Stimulated activated naive CD8-positive, alpha-beta T cell treated with anti-CD3 and anti-CD28 coated beads, Interleukin-15, amount 100 ng/mL, for 72 hours (primary cell): Measurements from ENCODE around the gene TYROBP.
A peak's percentile ranks its signal among the peaks of the same experiment; 100 is the strongest.
"Not testable (repeated sequence)": the region's sequence is repeated elsewhere in the genome, so short reads cannot be mapped to it uniquely, and the experiment has no call there.

ENCODE experiments used
- ATAC-seq: fragments of 150-1000 bp; cut with Tn5 transposase; 2 replicates; pipeline ENCODE4 v1.10.0; 2021; ENCODE audit warnings: mild to moderate bottlenecking, moderate library complexity
- DNase-seq, 2 donors: peaks; one replicate each; pipeline ENCODE4 v3.0.0; 2021 to 2022
- H3K27ac Mint-ChIP-seq, 2 donors: one replicate each; pipeline ENCODE4 v1.8.0; 2022; ENCODE audit warnings: mild to moderate bottlenecking in 2 of 2, mixed read lengths in 2 of 2, moderate library complexity in 2 of 2
- H3K27me3 Mint-ChIP-seq: one replicate; pipeline ENCODE4 v1.8.0; 2022; ENCODE audit warnings: mixed read lengths
- H3K4me1 Mint-ChIP-seq: one replicate; pipeline ENCODE4 v1.8.0; 2022; ENCODE audit warnings: mild to moderate bottlenecking, mixed read lengths
- H3K4me3 Mint-ChIP-seq, 2 donors: one replicate each; pipeline ENCODE4 v1.8.0; 2022; ENCODE audit warnings: mild to moderate bottlenecking in 2 of 2, mixed read lengths in 2 of 2, moderate library complexity in 1 of 2
- H3K9me3 Mint-ChIP-seq, 2 donors: one replicate each; pipeline ENCODE4 v1.8.0; 2022; ENCODE audit warnings: mixed read lengths in 2 of 2

TYROBP gene

GRCh38 chr19:35872180-35872579, 35.9 kb downstream of the TYROBP start:
- H3K9me3 Mint-ChIP-seq: no peaks in the 10 kb centered on the region
- H3K27ac Mint-ChIP-seq: no peak overlapping the region
- H3K4me1 Mint-ChIP-seq: peaks cover 19% of the 10 kb centered on the region
- ATAC-seq: no peak
- no peak for DNase-seq
- peaks cover 50% of the 10 kb centered on the region for H3K27me3 Mint-ChIP-seq
- H3K4me3 Mint-ChIP-seq: no peak overlapping the region

- H3K27me3 Mint-ChIP-seq: peaks cover 55% of the 10 kb centered on the region
- no peak overlapping the region for H3K27ac Mint-ChIP-seq
Measured at GRCh38 chr19:35871611-35872010, 36.5 kb downstream of the TYROBP start.

GRCh38 chr19:35870798-35871197, 37.3 kb downstream of the TYROBP start:
- H3K4me1 Mint-ChIP-seq: peaks cover 19% of the 10 kb centered on the region
- H3K27me3 Mint-ChIP-seq: peaks cover 63% of the 10 kb centered on the region
- H3K9me3 Mint-ChIP-seq: no peaks in the 10 kb centered on the region
- H3K27ac Mint-ChIP-seq: no peak overlapping the region
- DNase-seq (no peak), ATAC-seq (no peak)
- no peak overlapping the region for H3K4me3 Mint-ChIP-seq

More at GRCh38 chr19:35871611-35872010, 36.5 kb downstream of the TYROBP start:
- Mint-ChIP-seq H3K4me1 (peaks cover 19% of the 10 kb centered on the region), H3K9me3 (no peaks in the 10 kb centered on the region), H3K4me3 (no peak overlapping the region)
- DNase-seq (no peak), ATAC-seq (no peak)

- not testable (repeated sequence) for ATAC-seq, DNase-seq, H3K9me3 Mint-ChIP-seq, H3K27ac Mint-ChIP-seq
- Mint-ChIP-seq H3K4me3 (peak overlapping the region; percentile 71 to 89), H3K4me1 (peaks cover 19% of the 10 kb centered on the region), H3K27me3 (peaks cover 68% of the 10 kb centered on the region)
Measured at GRCh38 chr19:35870124-35870736, 37.9 kb downstream of the TYROBP start.

GRCh38 chr19:35869327-35870123, 38.6 kb downstream of the TYROBP start:
- H3K27me3 Mint-ChIP-seq: peaks cover 75% of the 10 kb centered on the region
- H3K4me3 Mint-ChIP-seq: peak overlapping the region; percentile 71 to 89
- DNase-seq (peak; percentile 88 to 90), ATAC-seq (peak; percentile 92)
- H3K4me1 Mint-ChIP-seq: peaks cover 19% of the 10 kb centered on the region
- H3K27ac Mint-ChIP-seq: no peak overlapping the region
- no peaks in the 10 kb centered on the region for H3K9me3 Mint-ChIP-seq

- Mint-ChIP-seq H3K27me3 (peaks cover 81% of the 10 kb centered on the region), H3K4me3 (peak overlapping the region; percentile 65 to 71), H3K27ac (peak overlapping the region in 1 of 2 donors; percentile 10), H3K4me1 (peaks cover 19% of the 10 kb centered on the region), H3K9me3 (no peaks in the 10 kb centered on the region)
- DNase-seq: no peak
- ATAC-seq: peak; percentile 0
Measured at GRCh38 chr19:35868823-35869326, 39.2 kb downstream of the TYROBP start.

GRCh38 chr19:35868172-35868822, 39.8 kb downstream of the TYROBP start, which contains the start of gene APLP1:
Gene APLP1, plus strand, starts transcription at chr19:35868574. Its CDS starts 63 bp downstream, at chr19:35868637.
- Mint-ChIP-seq H3K4me1 (peaks cover 19% of the 10 kb centered on the region), H3K27ac (peak within 1 kb of the TSS in 1 of 2 donors; percentile 10), H3K27me3 (peaks cover 82% of the 10 kb centered on the region), H3K9me3 (no peaks in the 10 kb centered on the region), H3K4me3 (peak within 1 kb of the TSS; percentile 65 to 71)
- DNase-seq (peak; percentile 57 to 60), ATAC-seq (peak; percentile 74)

GRCh38 chr19:35863018-35863417, 45.1 kb downstream of the TYROBP start:
- DNase-seq: no peak
- Mint-ChIP-seq H3K27ac (no peak overlapping the region), H3K4me3 (no peak overlapping the region), H3K4me1 (peaks cover 17% of the 10 kb centered on the region), H3K9me3 (no peaks in the 10 kb centered on the region), H3K27me3 (peaks cover 91% of the 10 kb centered on the region)
- no peak for ATAC-seq

- no peaks in the 10 kb centered on the region for H3K9me3 Mint-ChIP-seq
- no peak overlapping the region for H3K4me3 Mint-ChIP-seq
- DNase-seq (no peak), ATAC-seq (no peak)
- H3K4me1 Mint-ChIP-seq: peaks cover 17% of the 10 kb centered on the region
- H3K27me3 Mint-ChIP-seq: peaks cover 91% of the 10 kb centered on the region
- H3K27ac Mint-ChIP-seq: no peak overlapping the region
Measured at GRCh38 chr19:35862528-35862927, 45.6 kb downstream of the TYROBP start.

GRCh38 chr19:35861640-35862160, 46.4 kb downstream of the TYROBP start:
- H3K4me1 Mint-ChIP-seq: peaks cover 23% of the 10 kb centered on the region
- peaks cover 90% of the 10 kb centered on the region for H3K27me3 Mint-ChIP-seq
- H3K9me3 Mint-ChIP-seq: no peaks in the 10 kb centered on the region
- H3K4me3 Mint-ChIP-seq: no peak overlapping the region
- ATAC-seq (no peak), DNase-seq (no peak)
- H3K27ac Mint-ChIP-seq: no peak overlapping the region

- peaks cover 25% of the 10 kb centered on the region for H3K4me1 Mint-ChIP-seq
- H3K27me3 Mint-ChIP-seq: peaks cover 86% of the 10 kb centered on the region
- no peak for DNase-seq
- H3K4me3 Mint-ChIP-seq: peak overlapping the region in 1 of 2 donors; percentile 18
- H3K9me3 Mint-ChIP-seq: no peaks in the 10 kb centered on the region
- no peak for ATAC-seq
- H3K27ac Mint-ChIP-seq: no peak overlapping the region
Measured at GRCh38 chr19:35860818-35861639, 47.1 kb downstream of the TYROBP start.

GRCh38 chr19:35860436-35860817, 47.7 kb downstream of the TYROBP start:
- H3K9me3 Mint-ChIP-seq: no peaks in the 10 kb centered on the region
- no peak overlapping the region for H3K4me3 Mint-ChIP-seq
- H3K27me3 Mint-ChIP-seq: peaks cover 86% of the 10 kb centered on the region
- DNase-seq (no peak), ATAC-seq (no peak)
- no peak overlapping the region for H3K27ac Mint-ChIP-seq
- peaks cover 25% of the 10 kb centered on the region for H3K4me1 Mint-ChIP-seq

- Mint-ChIP-seq H3K4me1 (peaks cover 25% of the 10 kb centered on the region), H3K9me3 (no peaks in the 10 kb centered on the region), H3K4me3 (no peak overlapping the region), H3K27ac (no peak overlapping the region), H3K27me3 (peaks cover 87% of the 10 kb centered on the region)
- no peak for ATAC-seq
- no peak for DNase-seq
Measured at GRCh38 chr19:35859414-35859813, 48.7 kb downstream of the TYROBP start.

- DNase-seq: no peak
- no peak for ATAC-seq
- Mint-ChIP-seq H3K4me3 (peak overlapping the region in 1 of 2 donors; percentile 37), H3K4me1 (peaks cover 25% of the 10 kb centered on the region), H3K9me3 (no peaks in the 10 kb centered on the region), H3K27ac (no peak overlapping the region), H3K27me3 (peaks cover 89% of the 10 kb centered on the region)
Measured at GRCh38 chr19:35858311-35858710, 49.8 kb downstream of the TYROBP start.
